Esophagus squamous epithelium (tissue), 4 donors: ENCODE measurements around the gene APOBEC3A.
A peak's percentile ranks its signal among the peaks of the same experiment; 100 is the strongest.

Source experiments
- POLR2A ChIP-seq, 4 donors: fragments of 450-650 bp; IDR thresholded peaks; one replicate each; pipeline ENCODE4 v1.6.1; 2017; ENCODE audit warnings: antibody characterized with exemption in 4 of 4, mild to moderate bottlenecking in 4 of 4, moderate library complexity in 3 of 4
- TF ChIP-seq, protein P1 (sequence below), 6 experiments: fragments of 450-650 bp in 4 of 6; fragments of 200-600 bp in 2 of 6; sonication (generic) in 2 of 6; IDR thresholded peaks; one replicate each; pipeline ENCODE4 v1.5.1; 2016 to 2019; ENCODE audit warnings: antibody characterized with exemption in 6 of 6, mild to moderate bottlenecking in 4 of 6, moderate library complexity in 4 of 6

DNA sequence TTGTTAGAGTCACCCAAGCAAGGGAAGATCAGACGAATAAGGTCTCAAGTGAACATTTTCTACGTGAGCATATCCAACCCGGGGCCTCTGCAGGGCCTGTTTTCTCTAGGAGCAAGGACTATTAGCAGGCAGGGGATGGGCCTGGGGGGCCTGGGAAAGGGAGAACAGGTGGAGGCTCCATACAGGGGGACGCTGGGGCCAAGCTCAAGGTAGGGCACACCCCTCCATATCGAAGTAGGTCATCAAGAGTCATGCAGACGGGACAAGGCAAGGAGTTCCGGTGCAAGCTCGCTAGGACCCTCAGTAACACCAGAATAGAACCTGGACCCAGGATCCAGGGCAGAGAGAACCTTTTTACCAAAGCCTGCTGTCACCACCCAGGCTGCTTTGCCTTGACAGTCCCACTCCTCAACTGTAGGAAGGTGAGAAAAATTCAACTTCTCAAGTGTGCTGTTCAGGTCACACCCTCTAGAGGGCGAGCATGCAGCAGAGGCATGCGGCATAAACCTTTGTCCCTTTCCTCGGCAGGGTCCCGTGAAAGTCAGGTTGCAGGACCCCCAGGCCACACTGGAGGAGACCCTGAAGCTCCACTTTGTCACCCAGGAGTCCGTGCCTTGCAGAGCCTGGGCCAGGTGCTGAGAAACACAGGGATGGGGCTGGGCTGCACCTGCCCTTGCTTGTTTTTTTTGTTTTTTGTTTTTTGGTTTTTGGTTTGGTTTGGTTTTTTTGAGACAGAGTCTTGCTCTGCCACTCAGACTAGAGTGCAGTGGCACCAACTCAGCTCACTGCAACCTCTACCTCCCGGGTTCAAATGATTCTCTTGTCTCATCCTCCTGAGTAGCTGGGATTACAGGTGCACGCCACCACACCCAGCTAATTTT is 16.1 kb downstream of the APOBEC3A start:
- TF ChIP-seq, protein P1, sequence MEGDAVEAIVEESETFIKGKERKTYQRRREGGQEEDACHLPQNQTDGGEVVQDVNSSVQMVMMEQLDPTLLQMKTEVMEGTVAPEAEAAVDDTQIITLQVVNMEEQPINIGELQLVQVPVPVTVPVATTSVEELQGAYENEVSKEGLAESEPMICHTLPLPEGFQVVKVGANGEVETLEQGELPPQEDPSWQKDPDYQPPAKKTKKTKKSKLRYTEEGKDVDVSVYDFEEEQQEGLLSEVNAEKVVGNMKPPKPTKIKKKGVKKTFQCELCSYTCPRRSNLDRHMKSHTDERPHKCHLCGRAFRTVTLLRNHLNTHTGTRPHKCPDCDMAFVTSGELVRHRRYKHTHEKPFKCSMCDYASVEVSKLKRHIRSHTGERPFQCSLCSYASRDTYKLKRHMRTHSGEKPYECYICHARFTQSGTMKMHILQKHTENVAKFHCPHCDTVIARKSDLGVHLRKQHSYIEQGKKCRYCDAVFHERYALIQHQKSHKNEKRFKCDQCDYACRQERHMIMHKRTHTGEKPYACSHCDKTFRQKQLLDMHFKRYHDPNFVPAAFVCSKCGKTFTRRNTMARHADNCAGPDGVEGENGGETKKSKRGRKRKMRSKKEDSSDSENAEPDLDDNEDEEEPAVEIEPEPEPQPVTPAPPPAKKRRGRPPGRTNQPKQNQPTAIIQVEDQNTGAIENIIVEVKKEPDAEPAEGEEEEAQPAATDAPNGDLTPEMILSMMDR (IDR thresholded peaks at IDR 0.05): peak in 4 of 6 experiments; percentile 66 to 80 (median 76)
- TF ChIP-seq POLR2A (IDR thresholded peaks at IDR 0.05): no peak
